Suprapubic skin (tissue), 4 donors: ENCODE measurements around the gene LIMS2. TPM values are rescaled to one million over a fixed set of nuclear protein-coding genes. Genes with fewer than 3 reads are reported as not detected.

Experiments used
- DNase-seq, 2 donors: peaks; one replicate each; pipeline ENCODE4 v3.0.0-alpha.2; 2019; ENCODE audit warnings: low spot score in 2 of 2
- H3K27ac ChIP-seq: fragments of 200-600 bp; sonication (generic); one replicate; pipeline ENCODE4 v1.5.1; 2019
- H3K27me3 ChIP-seq: fragments of 200-600 bp; sonication (generic); one replicate; pipeline ENCODE4 v1.5.1; 2019
- H3K36me3 ChIP-seq: fragments of 200-600 bp; sonication (generic); one replicate; pipeline ENCODE4 v1.5.1; 2019
- H3K4me1 ChIP-seq: fragments of 200-600 bp; sonication (generic); one replicate; pipeline ENCODE4 v1.5.1; 2019
- H3K4me3 ChIP-seq: fragments of 200-600 bp; sonication (generic); one replicate; pipeline ENCODE4 v1.5.1; 2019; ENCODE audit warnings: mild to moderate bottlenecking
- H3K9me3 ChIP-seq: fragments of 200-600 bp; sonication (generic); one replicate; pipeline ENCODE4 v1.5.1; 2019
- EP300 ChIP-seq: sonication (generic); formaldehyde crosslinking; IDR thresholded peaks from one replicate; pipeline ENCODE4 v1.6.1; 2017; ENCODE audit warnings: antibody characterized with exemption
- POLR2A ChIP-seq, 2 donors: fragments of 450-650 bp; IDR thresholded peaks; one replicate each; pipeline ENCODE4 v1.6.1; 2017; ENCODE audit warnings: antibody characterized with exemption in 2 of 2, mild to moderate bottlenecking in 2 of 2, moderate library complexity in 2 of 2
- POLR2AphosphoS5 ChIP-seq, 3 donors: sonication (generic); formaldehyde crosslinking; IDR thresholded peaks; one replicate each; pipeline ENCODE4 v1.6.1; 2017; ENCODE audit warnings: antibody characterized with exemption in 3 of 3
- WGBS: methylation state at CpG from one replicate; pipeline ENCODE4 v1.1.5; 2018; 5-methylcytosine and 5-hydroxymethylcytosine counted together
- total RNA-seq, 4 donors: library from RNA; depleted of rRNA; stranded (reverse); fragments of >200 nt; gene quantifications; one replicate each; pipeline ENCODE4 v1.1.0, GENCODE V29; 2016
- TF ChIP-seq, protein P1 (sequence below), 2 donors: fragments of 200-600 bp in 1 of 2; fragments of 450-650 bp in 1 of 2; sonication (generic) in 1 of 2; IDR thresholded peaks; one replicate each; pipeline ENCODE4 v1.5.1; 2016 to 2019; ENCODE audit warnings: antibody characterized with exemption in 2 of 2, mild to moderate bottlenecking in 1 of 2, moderate library complexity in 1 of 2

LIMS2 gene
- total RNA-seq, 4 donors from 2014 or later = 9.2 to 40.0 (median 15.4) TPM

DNA sequence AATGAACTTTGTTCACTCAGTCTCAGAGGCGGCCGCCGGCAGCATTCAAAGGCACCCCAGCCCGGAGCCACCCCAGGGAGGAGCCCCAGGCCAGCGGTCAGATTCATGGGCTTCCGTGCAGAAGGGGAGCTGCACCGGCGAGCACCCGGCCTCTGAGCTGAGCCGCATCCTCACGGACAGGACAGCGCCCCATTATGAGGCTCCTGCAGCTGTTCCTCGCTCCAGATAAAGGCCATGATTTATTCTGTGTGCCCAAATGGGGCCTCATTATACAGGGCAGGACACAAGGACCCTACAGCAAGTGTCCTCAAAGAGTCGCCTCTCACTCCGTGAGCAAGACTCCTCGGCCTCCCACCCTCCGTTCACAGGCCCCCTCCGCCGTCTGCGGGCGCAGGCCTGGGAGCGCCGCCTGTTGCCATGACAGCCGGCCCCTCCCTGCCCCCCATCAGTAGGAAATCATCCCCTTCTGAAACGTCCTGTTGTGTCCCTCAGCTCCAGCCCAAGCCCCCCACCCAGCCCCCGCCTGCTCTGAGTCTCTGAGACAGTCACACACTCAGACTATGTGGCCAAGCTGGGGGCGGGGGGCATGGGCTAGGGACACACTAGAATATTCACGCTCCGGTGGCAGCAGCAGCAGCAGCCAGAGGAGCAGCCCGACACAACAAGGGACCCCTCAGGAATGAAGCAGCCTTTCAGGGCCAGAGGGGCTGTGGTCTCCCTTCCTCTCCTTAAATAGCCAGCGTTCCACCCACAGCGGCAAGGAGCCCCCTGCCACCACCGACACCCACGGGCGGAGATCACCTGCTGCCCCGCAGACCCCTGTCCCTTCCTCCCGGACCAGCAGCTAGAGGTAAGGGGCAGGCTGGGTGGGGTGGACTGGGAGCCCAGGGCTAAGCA, 29.7 kb downstream of the LIMS2 start, which contains the start of gene GPR17:
TSS of gene GPR17 (plus strand) at position 759 of the 897 bp plus-strand sequence. CDS start 4,583 bp downstream, outside the sequence.
- WGBS = 87% methylated on average over 27 of the region's 37 CpGs
- H3K36me3 ChIP-seq = no peaks in the 10 kb centered on the region
- H3K4me3 ChIP-seq = no peak within 1 kb of the TSS
- no peaks in the 10 kb centered on the region for H3K27me3 ChIP-seq
- DNase-seq = no peak
- H3K4me1 ChIP-seq = peaks cover 33% of the 10 kb centered on the region
- H3K9me3 ChIP-seq = no peaks in the 10 kb centered on the region
- no peak for TF ChIP-seq POLR2AphosphoS5 (IDR thresholded peaks at IDR 0.05)
- H3K27ac ChIP-seq = peak within 1 kb of the TSS; percentile 27

DNA sequence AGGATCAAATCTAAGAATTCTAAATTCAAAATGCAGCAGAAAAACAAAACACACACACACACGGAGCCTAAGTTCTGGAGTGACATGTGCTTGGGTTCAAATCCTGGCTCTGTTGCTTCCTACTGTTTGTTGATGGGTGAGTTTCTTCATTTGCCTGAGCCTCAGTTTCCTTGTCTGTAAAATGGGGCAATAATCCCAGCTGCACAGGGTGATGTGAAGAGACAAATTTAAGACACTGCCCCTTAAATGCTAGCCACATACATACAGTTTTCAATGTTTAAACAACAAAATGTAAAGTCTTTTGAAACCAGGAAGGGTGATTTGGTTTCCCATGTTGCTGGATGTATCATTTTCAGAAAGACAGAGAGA, 30.3 kb downstream of the LIMS2 start:
- no peak for DNase-seq
- H3K27ac ChIP-seq = no peak overlapping the region
- TF ChIP-seq POLR2AphosphoS5 (IDR thresholded peaks at IDR 0.05) = no peak
- TF ChIP-seq, protein P1, sequence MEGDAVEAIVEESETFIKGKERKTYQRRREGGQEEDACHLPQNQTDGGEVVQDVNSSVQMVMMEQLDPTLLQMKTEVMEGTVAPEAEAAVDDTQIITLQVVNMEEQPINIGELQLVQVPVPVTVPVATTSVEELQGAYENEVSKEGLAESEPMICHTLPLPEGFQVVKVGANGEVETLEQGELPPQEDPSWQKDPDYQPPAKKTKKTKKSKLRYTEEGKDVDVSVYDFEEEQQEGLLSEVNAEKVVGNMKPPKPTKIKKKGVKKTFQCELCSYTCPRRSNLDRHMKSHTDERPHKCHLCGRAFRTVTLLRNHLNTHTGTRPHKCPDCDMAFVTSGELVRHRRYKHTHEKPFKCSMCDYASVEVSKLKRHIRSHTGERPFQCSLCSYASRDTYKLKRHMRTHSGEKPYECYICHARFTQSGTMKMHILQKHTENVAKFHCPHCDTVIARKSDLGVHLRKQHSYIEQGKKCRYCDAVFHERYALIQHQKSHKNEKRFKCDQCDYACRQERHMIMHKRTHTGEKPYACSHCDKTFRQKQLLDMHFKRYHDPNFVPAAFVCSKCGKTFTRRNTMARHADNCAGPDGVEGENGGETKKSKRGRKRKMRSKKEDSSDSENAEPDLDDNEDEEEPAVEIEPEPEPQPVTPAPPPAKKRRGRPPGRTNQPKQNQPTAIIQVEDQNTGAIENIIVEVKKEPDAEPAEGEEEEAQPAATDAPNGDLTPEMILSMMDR (IDR thresholded peaks at IDR 0.05) = no peak
- no peak for TF ChIP-seq POLR2A (IDR thresholded peaks at IDR 0.05)
- no peak for TF ChIP-seq EP300
- H3K9me3 ChIP-seq = no peaks in the 10 kb centered on the region
- H3K4me1 ChIP-seq = peaks cover 27% of the 10 kb centered on the region
- WGBS = 65% methylated on average over 1 of the region's 1 CpG
- no peaks in the 10 kb centered on the region for H3K36me3 ChIP-seq
- no peak overlapping the region for H3K4me3 ChIP-seq
- no peaks in the 10 kb centered on the region for H3K27me3 ChIP-seq

DNA sequence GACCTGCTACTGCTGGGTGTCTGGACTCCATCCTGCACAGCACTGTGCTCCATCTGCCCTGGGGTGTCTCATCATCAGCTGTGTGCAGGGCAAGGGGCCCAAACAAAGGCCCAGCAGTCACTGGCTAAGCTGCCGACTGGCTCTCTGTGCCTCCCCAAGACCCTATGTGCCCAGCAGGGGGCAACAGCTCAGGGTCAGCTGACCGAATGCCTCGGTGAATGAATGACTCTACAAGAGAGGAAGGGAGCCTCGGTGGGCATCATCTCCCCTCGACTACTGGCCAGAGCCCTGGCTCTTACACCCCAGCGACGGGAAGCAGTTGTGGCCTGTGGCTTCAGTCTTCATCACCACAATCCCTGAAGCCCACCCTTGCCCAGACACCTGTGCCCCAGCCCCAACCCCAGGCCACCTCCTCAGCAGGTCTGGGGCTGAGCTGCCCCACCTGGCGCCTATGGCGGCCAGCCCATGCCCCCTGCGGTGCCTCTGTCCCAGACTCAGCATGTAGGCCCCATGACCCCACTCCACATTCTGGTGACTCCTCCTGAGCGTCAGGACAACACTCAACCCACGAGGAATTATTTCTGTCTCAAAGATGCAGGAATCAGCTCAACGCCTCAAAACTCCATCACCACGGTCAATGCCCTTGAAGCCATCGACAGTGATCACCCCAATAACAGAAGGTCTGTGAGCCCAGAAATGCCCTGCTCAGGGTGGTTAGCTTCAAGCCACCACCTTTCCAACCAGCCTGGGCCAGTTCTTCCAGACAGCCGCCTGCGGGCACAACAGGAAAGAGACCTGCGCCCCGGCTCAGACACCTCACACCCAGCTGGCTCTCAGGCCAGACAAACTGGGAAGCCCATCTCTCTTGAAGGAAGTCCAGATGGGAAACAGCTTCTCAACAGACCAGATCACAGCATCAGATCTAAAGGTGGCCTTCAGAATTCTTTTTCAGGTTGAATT, 31.0 kb downstream of the LIMS2 start:
- H3K27ac ChIP-seq = no peak overlapping the region
- H3K9me3 ChIP-seq = no peaks in the 10 kb centered on the region
- no peak for DNase-seq
- H3K4me3 ChIP-seq = no peak overlapping the region
- TF ChIP-seq, protein P1 (IDR thresholded peaks at IDR 0.05) = no peak
- TF ChIP-seq POLR2AphosphoS5 (IDR thresholded peaks at IDR 0.05) (no peak), EP300 (no peak), POLR2A (IDR thresholded peaks at IDR 0.05) (no peak)
- no peaks in the 10 kb centered on the region for H3K36me3 ChIP-seq
- 95% methylated on average over 12 of the region's 19 CpGs for WGBS
- H3K4me1 ChIP-seq = peaks cover 20% of the 10 kb centered on the region
- no peaks in the 10 kb centered on the region for H3K27me3 ChIP-seq

DNA sequence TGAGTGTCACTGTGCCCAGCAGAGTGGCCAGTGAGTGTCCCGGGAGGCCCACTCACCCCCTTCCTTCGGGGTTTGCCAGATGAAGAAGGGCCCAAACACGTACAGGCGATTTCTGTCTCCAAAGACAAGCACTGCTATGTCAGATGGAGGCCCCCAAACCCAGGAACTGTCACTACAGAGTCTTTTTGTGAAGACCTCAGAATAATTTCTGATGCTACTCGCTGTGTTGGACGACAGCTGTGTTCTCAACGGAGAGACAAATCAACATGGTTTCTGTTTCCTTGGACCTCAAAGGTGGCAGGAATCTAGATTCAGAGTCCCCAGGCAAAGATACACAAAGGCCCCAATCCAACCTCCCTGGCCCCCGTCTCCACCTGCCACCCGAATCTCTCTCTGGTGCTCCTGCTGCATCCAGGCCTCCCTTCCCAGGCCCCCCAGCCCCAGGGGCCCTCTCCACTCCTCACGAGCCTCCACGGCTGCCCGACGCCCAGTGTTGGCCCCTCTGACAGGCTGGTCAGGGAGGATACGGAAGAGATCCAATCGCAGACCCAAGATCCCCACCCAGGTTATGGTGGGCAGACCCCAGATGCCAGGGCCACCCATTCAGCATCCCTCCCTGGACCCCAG, 31.8 kb downstream of the LIMS2 start:
- Histone ChIP-seq H3K27me3 (no peaks in the 10 kb centered on the region), H3K4me3 (no peak overlapping the region), H3K27ac (no peak overlapping the region), H3K9me3 (no peaks in the 10 kb centered on the region), H3K4me1 (peaks cover 16% of the 10 kb centered on the region), H3K36me3 (no peaks in the 10 kb centered on the region)
- 93% methylated on average over 15 of the region's 15 CpGs for WGBS
- DNase-seq = no peak
- TF ChIP-seq EP300 (no peak), POLR2A (IDR thresholded peaks at IDR 0.05) (no peak), POLR2AphosphoS5 (IDR thresholded peaks at IDR 0.05) (no peak)
- TF ChIP-seq, protein P1 (IDR thresholded peaks at IDR 0.05) = no peak

DNA sequence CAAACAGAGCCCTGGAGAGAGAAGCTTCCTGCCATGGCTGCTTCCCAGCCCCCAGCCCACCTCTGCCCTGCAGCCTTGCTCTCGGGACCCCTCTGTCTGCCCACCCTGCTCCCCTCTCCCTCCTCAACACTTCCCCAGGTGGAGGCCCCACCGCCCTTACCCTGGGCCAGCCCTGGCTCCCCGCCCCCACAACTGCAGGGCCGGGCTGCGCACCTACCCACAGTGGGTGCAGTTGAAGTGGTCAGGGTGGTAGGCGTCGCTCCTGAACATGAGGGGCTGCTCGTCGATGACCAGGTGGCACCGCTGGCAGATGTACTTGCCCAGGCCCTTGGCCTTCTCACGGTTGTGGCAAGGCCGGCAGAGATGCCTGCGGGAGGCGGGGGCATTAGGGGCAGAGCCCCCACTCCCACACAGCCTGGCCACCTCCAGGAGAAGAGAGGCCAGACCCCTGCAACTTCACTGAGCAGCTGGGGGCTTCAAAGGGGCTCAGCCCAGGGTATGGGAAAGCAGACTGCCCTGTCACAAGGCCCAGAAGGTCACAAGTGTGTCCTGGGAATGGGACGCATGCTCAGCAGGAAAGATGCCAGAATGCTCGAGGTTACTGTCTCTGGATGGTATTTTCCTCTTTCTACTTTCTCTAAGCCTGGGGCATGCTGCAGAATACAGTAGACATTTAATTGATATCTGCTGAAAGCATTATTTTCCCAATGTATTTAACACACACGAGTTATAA, 32.5 kb downstream of the LIMS2 start:
- Histone ChIP-seq H3K4me3 (no peak overlapping the region), H3K36me3 (no peaks in the 10 kb centered on the region), H3K27me3 (no peaks in the 10 kb centered on the region), H3K27ac (no peak overlapping the region), H3K4me1 (peaks cover 17% of the 10 kb centered on the region), H3K9me3 (no peaks in the 10 kb centered on the region)
- TF ChIP-seq, protein P1 (IDR thresholded peaks at IDR 0.05) = no peak
- TF ChIP-seq POLR2AphosphoS5 (IDR thresholded peaks at IDR 0.05) (no peak), EP300 (no peak), POLR2A (IDR thresholded peaks at IDR 0.05) (no peak)
- no peak for DNase-seq
- WGBS = 76% methylated on average over 9 of the region's 17 CpGs
